HepG2 (cell line): ENCODE results near the gene EGLN1. TPM values are rescaled to one million over a fixed set of nuclear protein-coding genes. Genes with fewer than 3 reads are reported as not detected.

Experiments used
- AGO2 ChIP-seq: fragments of 200-400 bp; formaldehyde crosslinking; optimal IDR thresholded peaks from 2 replicates; pipeline ENCODE3; 2017; ENCODE audit warnings: mild to moderate bottlenecking, low read depth, low read length, moderate library complexity
- ARNT2 ChIP-seq: sonication (generic); formaldehyde crosslinking; IDR thresholded peaks from 2 replicates; pipeline ENCODE4 v1.8.0; 2022; ENCODE audit warnings: mild to moderate bottlenecking, low read depth, missing genetic modification reagents, moderate library complexity
- ATF5 ChIP-seq: sonication (generic); formaldehyde crosslinking; IDR thresholded peaks from 2 replicates; pipeline ENCODE4 v1.4.0; 2020; ENCODE audit warnings: mild to moderate bottlenecking, low read depth, missing genetic modification reagents
- CEBPB ChIP-seq: IDR thresholded peaks from 2 replicates; pipeline ENCODE4 v1.6.1; 2011; ENCODE audit warnings: low read depth, low read length, improper control_type of control experiment, borderline replicate concordance
- CHD2 ChIP-seq: IDR thresholded peaks from 2 replicates; pipeline ENCODE4 v1.6.1; 2011; ENCODE audit warnings: low read depth, low read length, improper control_type of control experiment
- KAT7 ChIP-seq: IDR thresholded peaks from 2 replicates; pipeline ENCODE4 v1.6.1; 2018; ENCODE audit warnings: borderline replicate concordance, missing compliant biosample characterization
- NCOR1 ChIP-seq: fragments of 200-600 bp; sonication (generic); IDR thresholded peaks from 2 replicates; pipeline ENCODE4 v1.7.0; 2017; ENCODE audit warnings: antibody characterized with exemption, low read length, borderline replicate concordance
- NFYC ChIP-seq: IDR thresholded peaks from 2 replicates; pipeline ENCODE4 v1.6.1; 2016; ENCODE audit warnings: missing genetic modification reagents, missing compliant biosample characterization
- NR2C2 ChIP-seq: sonication (generic); formaldehyde crosslinking; IDR thresholded peaks from 2 replicates; pipeline ENCODE4 v1.4.0; 2020; ENCODE audit warnings: missing genetic modification reagents, mild to moderate bottlenecking, moderate library complexity, borderline replicate concordance
- PHF8 ChIP-seq: sonication (generic); formaldehyde crosslinking; IDR thresholded peaks from 2 replicates; pipeline ENCODE4 v1.5.0; 2020; ENCODE audit warnings: missing genetic modification reagents
- PRDM15 ChIP-seq: sonication (generic); formaldehyde crosslinking; IDR thresholded peaks from 2 replicates; pipeline ENCODE4 v1.4.0; 2020; ENCODE audit warnings: missing genetic modification reagents
- SRY ChIP-seq: sonication (generic); formaldehyde crosslinking; IDR thresholded peaks from 2 replicates; pipeline ENCODE4 v1.8.0; 2022; ENCODE audit warnings: mild to moderate bottlenecking, missing genetic modification reagents
- TARDBP ChIP-seq: sonication (generic); formaldehyde crosslinking; IDR thresholded peaks from 2 replicates; pipeline ENCODE4 v1.8.0; 2022; ENCODE audit warnings: mild to moderate bottlenecking, missing genetic modification reagents
- TMF1 ChIP-seq: sonication (generic); formaldehyde crosslinking; IDR thresholded peaks from 2 replicates; pipeline ENCODE4 v1.8.1; 2022; ENCODE audit warnings: low read depth, missing genetic modification reagents
- ZFY ChIP-seq: sonication (generic); formaldehyde crosslinking; IDR thresholded peaks from 2 replicates; pipeline ENCODE4 v1.4.0; 2020; ENCODE audit warnings: missing genetic modification reagents
- ZHX1 ChIP-seq: sonication (generic); formaldehyde crosslinking; IDR thresholded peaks from 2 replicates; pipeline ENCODE4 v1.8.1; 2022; ENCODE audit warnings: low read depth, mild to moderate bottlenecking, missing genetic modification reagents
- ZMAT3 ChIP-seq: sonication (generic); formaldehyde crosslinking; conservative IDR thresholded peaks from 2 replicates; pipeline ENCODE4 v1.7.0; 2021; ENCODE audit warnings: missing genetic modification reagents
- ZNF17 ChIP-seq: sonication (generic); formaldehyde crosslinking; IDR thresholded peaks from 2 replicates; pipeline ENCODE4 v1.5.0; 2020; ENCODE audit warnings: mild to moderate bottlenecking, missing genetic modification reagents
- ZNF33B ChIP-seq: sonication (generic); formaldehyde crosslinking; IDR thresholded peaks from 2 replicates; pipeline ENCODE4 v1.5.1; 2020; ENCODE audit warnings: mild to moderate bottlenecking, missing genetic modification reagents
- ZNF547 ChIP-seq: sonication (generic); formaldehyde crosslinking; IDR thresholded peaks from 2 replicates; pipeline ENCODE4 v1.5.1; 2020; ENCODE audit warnings: mild to moderate bottlenecking, missing genetic modification reagents
- ZNF749 ChIP-seq: sonication (generic); formaldehyde crosslinking; IDR thresholded peaks from 2 replicates; pipeline ENCODE4 v1.8.0; 2022; ENCODE audit warnings: mild to moderate bottlenecking, missing genetic modification reagents, moderate library complexity, borderline replicate concordance
- ZNF766 ChIP-seq: sonication (generic); formaldehyde crosslinking; IDR thresholded peaks from 2 replicates; pipeline ENCODE4 v1.5.0; 2020; ENCODE audit warnings: missing genetic modification reagents, borderline replicate concordance
- ZNF773 ChIP-seq: sonication (generic); formaldehyde crosslinking; IDR thresholded peaks from 2 replicates; pipeline ENCODE4 v1.4.0; 2020; ENCODE audit warnings: missing genetic modification reagents, borderline replicate concordance
- ZSCAN12 ChIP-seq: sonication (generic); formaldehyde crosslinking; IDR thresholded peaks from 2 replicates; pipeline ENCODE4 v1.9.0; 2021; ENCODE audit warnings: mild to moderate bottlenecking, missing genetic modification reagents
- polyA plus RNA-seq, 8 experiments: library from polyadenylated mRNA; depleted of rRNA in 3 of 8; stranded (reverse) in 7 of 8; unstranded in 1 of 8; fragments of >200 nt; fragmentation: Illumina TruSeq in 4 of 8; extraction: Trizol in 4 of 8; gene quantifications; 2 replicates each; pipeline versions ENCODE4 v1.2.1 to v1.2.3, GENCODE V29; 2011 to 2016; ENCODE audit warnings: low read depth in 4 of 8, missing spikeins in 1 of 8, mixed read lengths in 1 of 8; ENCODE audit not compliant: insufficient read depth in 1 of 8
- total RNA-seq, 5 experiments: library from RNA; depleted of rRNA; stranded (reverse); fragments of >200 nt; fragmentation: Illumina TruSeq; extraction: Trizol; gene quantifications; 2 replicates each; pipeline ENCODE4 v1.2.3, GENCODE V29; 2016; ENCODE audit warnings: low read depth in 1 of 5

The EGLN1 gene
- total and polyA plus RNA-seq, 2 of the 13 experiments (the other 11 are each of a cell fraction or from before 2014, with no cell fraction given): 34.4 to 44.1 TPM

- no peak for TF ChIP-seq ARNT2 (CRISPR knock-in tag)
- TF ChIP-seq ZNF17 (CRISPR knock-in tag): no peak
- TF ChIP-seq PRDM15: 0 out of 2 replicates have a peak, but pooled peaks have one; percentile 1
- 0 out of 2 replicates have a peak, but pooled peaks have one; percentile 13 for TF ChIP-seq SRY (CRISPR knock-in tag)
- TF ChIP-seq PHF8 (CRISPR knock-in tag): peak; percentile 34; the same call in 1 of the 2 replicates
- TF ChIP-seq KAT7 (CRISPR knock-in tag): 0 out of 2 replicates have a peak, but pooled peaks have one; percentile 6
- TF ChIP-seq ZNF766: no peak
- TF ChIP-seq ATF5 (CRISPR knock-in tag): no peak
- no peak for TF ChIP-seq CHD2
- no peak for TF ChIP-seq ZSCAN12 (CRISPR knock-in tag)
- TF ChIP-seq ZFY: peak; percentile 67; the same call in 1 of the 2 replicates
- TF ChIP-seq AGO2: peak; percentile 70
- TF ChIP-seq NR2C2 (CRISPR knock-in tag): no peak
- TF ChIP-seq ZNF773: 0 out of 2 replicates have a peak, but pooled peaks have one; percentile 19
- no peak for TF ChIP-seq ZHX1 (CRISPR knock-in tag)
- TF ChIP-seq ZMAT3: 0 out of 2 replicates have a peak, but pooled peaks have one; percentile 42
- TF ChIP-seq TARDBP (CRISPR knock-in tag): no peak
- no peak for TF ChIP-seq NFYC (CRISPR knock-in tag)
- no peak for TF ChIP-seq CEBPB
- no peak for TF ChIP-seq ZNF33B
- TF ChIP-seq ZNF749: peak; percentile 61; the same call in 1 of the 2 replicates
- no peak for TF ChIP-seq TMF1 (CRISPR knock-in tag)
- TF ChIP-seq ZNF547 (CRISPR knock-in tag): 0 out of 2 replicates have a peak, but pooled peaks have one; percentile 30
- no peak for TF ChIP-seq NCOR1
Observed at GRCh38 chr1:231421546-231421970, 529 bp downstream of the EGLN1 start (continued).
